Astrocyte (in vitro differentiated cells and primary cell): ENCODE measurements around the gene WTIP. TPM values are rescaled to one million over a fixed set of nuclear protein-coding genes. Genes with fewer than 3 reads are reported as not detected.

ENCODE experiments used
- DNase-seq: peaks from one replicate; pipeline ENCODE4 v3.0.0-alpha.2; 2010; ENCODE audit warnings: low read depth
- FAIRE-seq: peaks from 2 replicates; lab custom pipeline; 2011; peaks lifted over from hg19 to GRCh38; lab: Jason Lieb, UNC
- H2AFZ ChIP-seq: 2 replicates; pipeline ENCODE4 v1.6.0; 2012; ENCODE audit warnings: low read depth, low read length, inconsistent platforms
- H3K27ac ChIP-seq: 2 replicates; pipeline ENCODE4 v1.5.1; 2011; ENCODE audit warnings: low read depth, low read length, inconsistent platforms
- H3K27me3 ChIP-seq: 2 replicates; pipeline ENCODE4 v1.6.0; 2011; ENCODE audit warnings: low read length, inconsistent platforms; ENCODE audit not compliant: insufficient read depth
- H3K36me3 ChIP-seq: 2 replicates; pipeline ENCODE4 v1.5.1; 2011; ENCODE audit warnings: low read length, inconsistent platforms; ENCODE audit not compliant: insufficient read depth
- H3K4me1 ChIP-seq: 2 replicates; pipeline ENCODE4 v1.5.1; 2011; ENCODE audit warnings: low read length, inconsistent platforms; ENCODE audit not compliant: insufficient read depth
- H3K4me2 ChIP-seq: 2 replicates; pipeline ENCODE4 v1.6.0; 2012; ENCODE audit warnings: low read length, inconsistent platforms
- H3K4me3 ChIP-seq: 2 replicates; pipeline ENCODE4 v1.5.1; 2011; ENCODE audit warnings: low read depth, mild to moderate bottlenecking, low read length, inconsistent platforms; ENCODE audit not compliant: insufficient read depth
- H3K79me2 ChIP-seq: 2 replicates; pipeline ENCODE4 v1.6.0; 2012; ENCODE audit warnings: mild to moderate bottlenecking, low read length, inconsistent platforms; ENCODE audit not compliant: insufficient read depth
- H3K9ac ChIP-seq: 2 replicates; pipeline ENCODE4 v1.6.0; 2012; ENCODE audit warnings: mild to moderate bottlenecking, low read length, inconsistent platforms
- H3K9me3 ChIP-seq: 2 replicates; pipeline ENCODE4 v1.5.1; 2012; ENCODE audit warnings: low read depth, mild to moderate bottlenecking, low read length, inconsistent platforms; ENCODE audit not compliant: insufficient read depth
- H4K20me1 ChIP-seq: 2 replicates; pipeline ENCODE4 v1.6.0; 2012; ENCODE audit warnings: low read length, inconsistent platforms; ENCODE audit not compliant: insufficient read depth
- H3K27ac Mint-ChIP-seq: one replicate; pipeline ENCODE4 v1.8.0; 2021; ENCODE audit warnings: mild to moderate bottlenecking, mixed read lengths; ENCODE audit not compliant: unreplicated experiment
- H3K27me3 Mint-ChIP-seq: one replicate; pipeline ENCODE4 v1.8.0; 2021; ENCODE audit warnings: low read depth, mixed read lengths; ENCODE audit not compliant: unreplicated experiment
- H3K36me3 Mint-ChIP-seq: one replicate; pipeline ENCODE4 v1.8.0; 2021; ENCODE audit warnings: low read depth, mixed read lengths; ENCODE audit not compliant: unreplicated experiment
- H3K4me1 Mint-ChIP-seq: one replicate; pipeline ENCODE4 v1.8.0; 2021; ENCODE audit warnings: low read depth, mixed read lengths; ENCODE audit not compliant: unreplicated experiment
- H3K4me3 Mint-ChIP-seq: one replicate; pipeline ENCODE4 v1.8.0; 2021; ENCODE audit warnings: mild to moderate bottlenecking, moderate library complexity, mixed read lengths; ENCODE audit not compliant: unreplicated experiment
- H3K9me3 Mint-ChIP-seq: one replicate; pipeline ENCODE4 v1.8.0; 2021; ENCODE audit warnings: mild to moderate bottlenecking, mixed read lengths; ENCODE audit not compliant: unreplicated experiment
- CTCF ChIP-seq: IDR thresholded peaks from 2 replicates; pipeline ENCODE4 v1.5.1; 2011; ENCODE audit warnings: low read depth, mild to moderate bottlenecking, inconsistent platforms, low read length, moderate library complexity; ENCODE audit not compliant: insufficient read depth
- EZH2 ChIP-seq: IDR thresholded peaks from 2 replicates; pipeline ENCODE4 v1.6.1; 2012; ENCODE audit warnings: mild to moderate bottlenecking, low read length, inconsistent platforms; ENCODE audit not compliant: insufficient read depth
- total RNA-seq: library from RNA; stranded (reverse); gene quantifications from 2 replicates; pipeline ENCODE4 v1.2.1, GENCODE V29; 2021

The WTIP gene
- total RNA-seq, 1 donor from 2014 or later: 32.5 TPM

DNA sequence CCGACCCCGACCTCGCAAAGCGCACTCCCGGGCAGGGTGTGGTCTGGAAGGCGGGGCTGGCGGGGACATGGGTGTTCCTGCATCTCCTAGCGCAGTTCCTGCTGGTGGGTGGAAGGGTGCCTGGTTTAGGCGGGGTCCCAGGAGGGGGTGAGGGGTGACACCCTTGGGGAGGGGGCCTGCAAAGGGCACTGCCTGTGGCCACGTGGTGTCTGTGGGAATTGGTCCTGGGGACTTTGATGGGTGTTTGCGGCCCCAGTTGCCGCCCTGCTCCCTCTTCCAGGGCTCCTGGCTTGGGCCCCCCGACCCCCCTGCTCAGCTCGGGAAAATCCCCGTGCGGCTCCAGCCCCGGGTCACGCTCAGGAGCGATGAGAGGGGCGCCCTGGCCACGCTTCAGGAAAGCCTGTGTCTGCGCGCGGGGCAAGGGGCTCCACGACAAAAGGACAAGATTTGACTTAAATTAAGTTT lies 19.1 kb downstream of the WTIP start:
- H3K27ac ChIP-seq: no peak overlapping the region
- peaks cover 3% of the 10 kb centered on the region for H4K20me1 ChIP-seq
- no peaks in the 10 kb centered on the region for H3K27me3 Mint-ChIP-seq
- H3K27ac Mint-ChIP-seq: no peak overlapping the region
- DNase-seq: no peak
- H3K36me3 ChIP-seq: no peaks in the 10 kb centered on the region
- H3K4me3 ChIP-seq: no peak overlapping the region
- no peak overlapping the region for H3K4me2 ChIP-seq
- peaks cover 3% of the 10 kb centered on the region for H3K4me1 ChIP-seq
- no peaks in the 10 kb centered on the region for H3K4me1 Mint-ChIP-seq
- no peak overlapping the region for H2AFZ ChIP-seq
- no peaks in the 10 kb centered on the region for H3K9me3 Mint-ChIP-seq
- H3K9ac ChIP-seq: no peak overlapping the region
- no peaks in the 10 kb centered on the region for H3K27me3 ChIP-seq
- H3K9me3 ChIP-seq: no peaks in the 10 kb centered on the region
- H3K36me3 Mint-ChIP-seq: peaks cover 9% of the 10 kb centered on the region
- H3K79me2 ChIP-seq: no peaks in the 10 kb centered on the region
- FAIRE-seq: no peak
- H3K4me3 Mint-ChIP-seq: no peak overlapping the region
- TF ChIP-seq EZH2: no peak
- no peak for TF ChIP-seq CTCF

GRCh38 chr19:34501339-34502320 lies 20.1 kb downstream of the WTIP start:
- no peak overlapping the region for H3K27ac Mint-ChIP-seq
- Histone ChIP-seq H3K4me3 (no peak overlapping the region), H3K79me2 (no peaks in the 10 kb centered on the region), H3K4me2 (peak overlapping the region; percentile 31), H3K9me3 (no peaks in the 10 kb centered on the region), H3K27ac (no peak overlapping the region), H2AFZ (no peak overlapping the region), H4K20me1 (peaks cover 3% of the 10 kb centered on the region), H3K27me3 (no peaks in the 10 kb centered on the region), H3K4me1 (peaks cover 3% of the 10 kb centered on the region), H3K36me3 (no peaks in the 10 kb centered on the region), H3K9ac (no peak overlapping the region)
- TF ChIP-seq EZH2 (no peak), CTCF (peak; percentile 96)
- DNase-seq: peak; percentile 66
- no peaks in the 10 kb centered on the region for H3K9me3 Mint-ChIP-seq
- no peaks in the 10 kb centered on the region for H3K4me1 Mint-ChIP-seq
- H3K27me3 Mint-ChIP-seq: no peaks in the 10 kb centered on the region
- no peak overlapping the region for H3K4me3 Mint-ChIP-seq
- peak; percentile 34 for FAIRE-seq
- H3K36me3 Mint-ChIP-seq: peaks cover 9% of the 10 kb centered on the region
